ENCODE results near the gene TMEM132D.
"Not testable (repeated sequence)": the region's sequence is repeated elsewhere in the genome, so short reads cannot be mapped to it uniquely, and the experiment has no call there.

TMEM132D gene

DNA sequence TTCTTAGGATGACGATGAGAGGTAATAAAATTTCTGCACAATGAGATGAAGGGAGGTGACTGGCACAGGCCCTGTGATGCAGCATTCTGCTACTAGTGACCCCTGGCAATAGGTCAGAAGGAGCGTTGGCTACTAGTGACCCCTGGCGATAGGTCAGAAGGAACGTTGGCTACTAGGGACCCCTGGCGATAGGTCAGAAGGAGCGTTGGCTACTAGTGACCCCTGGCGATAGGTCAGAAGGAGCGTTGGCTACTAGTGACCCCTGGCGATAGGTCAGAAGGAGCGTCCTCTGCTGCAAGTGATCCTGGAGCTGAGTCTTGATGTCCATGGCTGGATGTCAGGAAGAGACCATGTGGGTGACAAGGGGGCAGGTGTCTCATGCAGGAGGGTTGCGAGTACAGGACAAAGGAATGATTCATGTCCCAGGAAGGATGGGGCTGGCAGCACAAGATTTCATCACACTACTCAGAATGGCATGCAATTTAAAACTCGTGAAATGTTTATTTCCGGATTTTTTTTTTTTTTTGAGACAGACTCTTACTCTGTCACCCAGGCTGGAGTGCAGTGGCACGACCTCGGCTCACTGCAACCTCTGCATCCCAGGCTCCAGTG, 365.0 kb downstream of the TMEM132D start:
- not testable (repeated sequence) for DNase-seq (ENCODE audit: low read depth, low spot score)

DNA sequence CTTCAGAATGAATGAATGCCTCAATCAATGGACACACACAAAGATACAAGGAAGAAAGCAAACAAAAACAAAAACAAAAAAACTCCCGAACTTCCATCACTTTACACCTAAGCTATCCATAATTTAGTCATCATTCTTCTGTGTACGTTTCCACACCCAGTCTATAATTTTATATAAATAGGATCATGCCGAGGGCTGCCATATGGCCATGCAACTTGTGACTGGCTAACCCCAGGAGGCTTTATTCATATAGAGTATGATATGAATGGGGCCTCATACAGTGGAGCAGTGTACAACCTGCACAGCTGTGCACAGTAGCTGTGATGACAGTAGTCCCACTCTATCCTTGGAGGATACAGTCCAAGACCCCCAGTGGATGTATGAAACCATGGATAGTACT, 365.7 kb downstream of the TMEM132D start:
- DNase-seq (ENCODE audit: low read depth, low spot score): no peak

DNA sequence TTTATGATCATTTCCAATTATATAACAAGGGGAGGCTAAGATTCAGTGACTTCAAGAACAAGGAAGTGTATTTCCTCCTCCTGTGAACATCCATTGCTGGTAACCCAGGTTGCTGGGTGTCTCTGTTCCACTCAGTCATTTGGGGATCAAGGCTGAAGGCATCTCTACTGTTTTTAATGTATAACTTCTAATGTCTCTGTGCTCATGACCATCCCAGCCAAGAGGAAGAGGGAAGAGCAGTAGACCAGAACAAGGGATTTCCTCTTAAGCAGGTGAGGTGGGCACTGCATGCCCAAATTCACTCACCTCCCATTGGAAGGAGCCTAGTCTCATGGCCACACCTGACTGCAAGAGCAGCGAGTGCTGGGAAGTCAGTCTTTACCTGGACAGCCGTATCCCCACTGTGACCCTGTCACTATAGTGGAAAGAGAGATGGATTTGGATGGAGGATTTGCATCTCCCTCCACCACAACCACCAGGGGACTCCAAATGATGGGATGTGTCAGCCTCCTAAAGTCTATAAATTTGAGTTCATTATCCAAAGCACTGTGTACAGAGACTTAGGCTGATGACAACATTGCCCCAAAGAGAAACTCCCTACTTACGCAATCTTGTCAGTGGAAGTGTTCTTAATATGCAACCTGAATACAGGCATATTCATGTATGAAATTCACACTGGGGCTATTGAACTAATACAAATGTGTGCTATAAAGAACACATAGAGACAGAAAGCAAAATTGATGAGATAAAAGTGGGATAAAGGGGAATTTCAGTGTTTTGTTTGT, 368.7 kb downstream of the TMEM132D start:
- no peak for DNase-seq (ENCODE audit: low read depth, low spot score)

DNA sequence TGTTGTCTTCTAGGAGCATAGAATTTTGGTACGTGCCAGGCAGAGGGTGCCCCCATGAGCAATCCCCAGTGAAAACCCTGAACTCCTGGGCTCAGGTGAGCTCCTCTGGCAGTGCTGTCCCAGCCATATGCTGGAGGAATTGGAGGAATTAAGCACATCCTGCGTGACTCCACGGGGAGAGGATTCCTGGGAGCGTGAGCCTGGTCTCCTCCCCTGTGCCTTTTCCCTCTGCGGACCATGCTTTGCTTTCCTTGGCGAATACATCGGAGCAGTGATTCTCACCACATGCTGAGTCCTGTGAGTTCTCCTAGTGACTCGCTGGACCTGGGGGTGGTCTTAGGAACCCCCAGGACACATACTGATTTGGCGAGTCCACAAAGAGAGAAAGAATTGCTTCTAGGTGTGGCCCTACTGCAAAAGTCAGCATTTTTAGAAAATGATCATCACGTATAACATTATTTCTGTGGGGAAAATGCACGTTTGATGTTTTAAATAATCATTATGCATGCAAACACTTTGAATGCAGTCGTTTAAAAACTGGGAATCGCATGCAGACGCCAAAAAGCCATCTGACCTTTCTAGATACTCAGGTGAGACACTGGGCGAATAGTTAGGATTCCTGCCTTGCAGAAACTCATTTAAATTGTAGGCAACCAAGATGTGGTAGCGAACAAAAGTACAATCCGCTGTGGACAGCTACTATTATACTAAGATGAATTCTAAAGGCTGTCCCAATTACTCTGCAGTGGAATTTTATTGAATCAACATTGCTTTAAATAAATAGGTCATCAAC, 370.9 kb downstream of the TMEM132D start:
- DNase-seq (ENCODE audit: low read depth, low spot score): peak; percentile 6

DNA sequence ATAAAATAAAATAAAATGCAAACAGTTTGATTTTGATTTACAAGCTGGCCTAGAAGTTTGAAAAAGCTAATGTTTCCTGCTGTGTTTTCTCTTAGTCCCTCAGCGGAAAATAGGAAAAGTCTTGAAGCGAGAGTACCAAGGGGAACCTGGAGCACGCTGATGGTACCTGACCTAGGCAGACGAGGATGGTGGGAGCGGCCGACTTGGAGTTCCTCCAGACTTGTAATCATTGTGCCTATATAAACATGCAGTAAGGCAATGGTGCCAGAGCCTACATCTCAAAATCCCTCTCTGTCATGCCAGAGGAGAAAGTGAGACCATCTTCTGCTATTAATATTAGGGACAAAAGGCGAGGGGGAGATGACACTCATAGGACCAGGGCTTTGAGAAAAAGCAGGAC, 371.7 kb downstream of the TMEM132D start:
- no peak for DNase-seq (ENCODE audit: low read depth, low spot score)

DNA sequence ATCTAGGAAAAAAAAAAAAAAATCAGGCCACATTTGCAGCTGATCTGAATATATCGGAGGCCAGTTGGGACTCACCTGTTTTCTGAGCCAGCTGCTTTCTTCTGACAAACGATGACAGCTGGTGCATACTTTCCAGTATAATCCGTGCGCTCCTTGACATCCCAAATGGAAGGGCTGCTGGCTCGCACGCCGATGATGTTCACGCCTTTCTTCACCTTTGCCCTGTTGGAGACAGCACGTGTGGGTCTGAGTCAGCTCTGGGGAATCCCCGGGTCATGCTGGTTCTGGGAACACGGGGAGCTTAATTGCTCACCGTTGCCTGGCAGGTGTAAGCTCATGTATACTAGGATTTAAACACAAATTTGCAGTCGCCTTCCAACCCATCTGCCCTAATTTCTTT, 372.8 kb downstream of the TMEM132D start:
- peak; percentile 32 for DNase-seq (ENCODE audit: low read depth, low spot score)

DNA sequence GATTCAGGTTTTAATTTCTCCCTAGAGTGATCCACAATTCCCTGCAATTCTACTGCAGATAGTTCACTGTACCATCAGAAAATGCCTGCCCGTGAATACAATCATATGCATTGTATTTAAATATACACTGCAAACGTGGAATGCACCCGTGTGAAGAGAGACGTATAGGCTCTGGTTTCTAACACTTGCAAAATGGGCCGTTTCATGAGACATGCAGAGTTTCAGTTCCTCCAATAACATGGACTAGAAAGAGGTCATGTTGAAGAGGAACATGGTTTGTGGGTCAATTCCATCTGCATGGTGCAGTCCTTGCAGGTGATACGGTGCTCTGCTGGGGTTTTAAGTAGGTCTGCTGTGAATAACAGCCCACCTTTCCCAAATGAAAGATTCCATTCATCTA, 373.3 kb downstream of the TMEM132D start:
- no peak for DNase-seq (ENCODE audit: low read depth, low spot score)

DNA sequence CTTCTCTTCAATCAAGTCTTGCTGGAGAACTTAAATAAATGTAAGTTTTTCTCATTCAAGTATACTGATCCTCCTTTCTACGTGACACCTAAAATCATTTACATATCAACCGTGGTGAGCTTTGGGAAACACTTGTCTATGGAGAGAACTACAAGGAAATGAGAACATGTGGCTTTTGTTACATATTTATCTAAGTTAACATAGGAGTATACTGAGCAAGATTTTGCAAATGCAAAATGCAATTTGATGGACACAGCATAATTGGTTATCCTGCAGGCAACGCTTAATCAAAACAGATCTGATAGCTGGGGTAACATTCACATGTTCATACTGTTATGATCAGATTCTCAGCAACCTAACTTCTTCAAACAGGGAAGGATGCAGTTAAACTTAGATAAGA, 376.3 kb downstream of the TMEM132D start:
- no peak for DNase-seq (ENCODE audit: low read depth, low spot score)

DNA sequence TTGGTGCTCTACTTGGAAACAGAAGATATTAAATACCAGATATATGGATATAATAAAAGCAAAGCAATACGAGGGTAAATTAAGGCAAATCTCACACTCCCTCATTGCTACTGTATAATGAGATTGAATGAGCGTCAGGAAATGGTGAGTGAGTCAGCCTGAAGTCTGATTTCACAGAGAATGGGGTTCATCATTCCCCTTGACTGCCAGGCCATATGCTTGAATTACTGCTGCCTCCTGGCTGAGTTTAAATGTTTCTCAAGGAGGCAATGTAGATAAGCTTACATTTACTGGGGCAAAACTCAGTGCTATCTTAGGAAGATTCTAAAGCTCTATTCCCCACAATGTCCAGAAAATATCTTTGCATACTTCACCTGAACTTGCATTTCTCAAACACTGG, 380.2 kb downstream of the TMEM132D start:
- DNase-seq (ENCODE audit: low read depth, low spot score): no peak

DNA sequence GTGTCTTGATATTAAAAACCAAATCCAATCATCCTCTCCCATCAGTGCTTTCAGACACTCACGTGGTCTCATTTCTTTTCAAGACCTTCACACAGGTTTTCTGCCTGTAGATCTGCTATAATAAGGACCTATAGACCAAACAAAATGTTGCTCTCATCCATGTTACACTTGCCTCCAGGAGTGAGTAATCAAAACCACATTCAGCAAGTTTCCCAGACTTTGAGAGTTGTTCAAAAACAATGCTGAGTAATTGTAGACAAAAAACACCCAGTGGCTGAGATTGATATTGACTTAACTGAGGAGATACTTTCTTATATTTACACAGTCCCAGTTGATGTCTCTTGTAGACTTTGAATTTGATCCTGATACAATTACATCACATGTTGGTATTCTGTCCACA, 383.1 kb downstream of the TMEM132D start:
- no peak for DNase-seq (ENCODE audit: low read depth, low spot score)

DNA sequence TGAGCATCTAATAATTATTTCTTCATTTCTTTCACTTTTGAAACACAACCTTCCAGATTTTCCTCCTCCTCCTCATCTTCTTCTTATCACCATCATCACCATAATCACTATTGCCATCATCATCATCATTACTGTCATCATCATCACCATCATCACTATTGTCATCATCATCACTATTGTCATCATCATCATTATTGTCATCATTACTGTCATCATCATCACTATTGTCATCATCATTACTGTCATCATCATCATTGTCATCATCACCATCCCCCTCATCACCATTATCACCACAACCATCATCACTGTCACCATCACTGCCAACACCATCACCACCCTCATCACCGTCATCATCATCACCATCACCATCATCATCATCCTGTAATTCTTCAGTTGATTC, 400.0 kb downstream of the TMEM132D start:
- no peak for DNase-seq (ENCODE audit: low read depth, low spot score)

DNA sequence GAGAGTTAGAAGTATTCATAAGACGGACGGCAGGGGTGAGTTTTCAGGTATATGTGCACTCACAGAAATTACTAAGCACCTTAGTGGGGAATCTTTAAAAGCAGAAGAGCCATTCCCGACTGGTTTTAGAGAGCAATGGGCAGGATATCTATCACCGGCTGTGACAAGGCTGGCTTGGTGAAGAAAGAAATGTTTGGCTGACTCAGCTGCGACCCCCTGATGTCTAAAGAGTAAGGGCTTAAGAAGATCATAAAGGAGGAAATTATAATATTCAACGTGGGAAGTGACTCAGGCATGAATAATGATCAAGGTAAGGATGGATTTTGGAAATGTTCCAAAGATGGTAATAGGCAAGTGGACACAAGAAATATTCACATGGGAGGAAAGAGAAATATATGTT, 407.6 kb downstream of the TMEM132D start:
- no peak for DNase-seq (ENCODE audit: low read depth, low spot score)

DNA sequence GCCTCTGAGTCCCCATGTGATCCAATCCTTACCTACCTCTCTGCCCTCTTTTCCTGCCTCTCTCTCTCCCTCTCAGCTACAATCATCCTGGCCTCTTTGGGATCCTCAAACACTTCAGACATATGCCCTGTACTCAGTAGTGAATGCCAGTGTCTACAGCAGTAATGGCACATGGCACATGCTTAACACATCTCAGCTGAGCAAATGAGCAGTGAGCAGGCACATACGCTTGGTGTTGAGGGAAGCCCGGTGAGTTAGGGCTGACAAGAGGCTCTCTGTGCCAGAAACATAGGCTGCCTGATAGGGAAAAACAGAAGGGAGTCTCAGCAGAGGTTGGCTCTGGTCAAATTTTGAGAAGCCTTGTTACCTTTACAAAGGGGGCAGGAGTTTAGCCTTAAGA, 409.1 kb downstream of the TMEM132D start:
- no peak for DNase-seq (ENCODE audit: low read depth, low spot score)

DNA sequence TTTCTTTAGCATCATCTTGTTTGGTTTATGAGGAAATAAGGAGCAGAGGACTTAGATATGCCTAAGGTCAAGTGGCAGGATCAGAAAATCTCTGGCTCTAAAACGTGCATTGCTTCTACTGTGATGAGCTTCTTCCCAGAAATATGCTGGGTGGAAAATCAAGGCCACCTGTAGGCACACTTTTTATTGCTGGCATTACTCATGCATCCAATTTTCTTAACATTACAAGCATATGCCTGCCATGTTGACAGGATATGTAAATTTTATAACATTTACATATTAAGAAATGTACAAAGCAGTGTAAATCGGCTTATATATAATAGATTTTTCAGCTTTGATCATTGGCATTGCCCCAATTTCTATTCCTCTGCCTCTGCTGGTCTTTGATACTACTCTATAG, 409.6 kb downstream of the TMEM132D start:
- DNase-seq (ENCODE audit: low read depth, low spot score): no peak

DNA sequence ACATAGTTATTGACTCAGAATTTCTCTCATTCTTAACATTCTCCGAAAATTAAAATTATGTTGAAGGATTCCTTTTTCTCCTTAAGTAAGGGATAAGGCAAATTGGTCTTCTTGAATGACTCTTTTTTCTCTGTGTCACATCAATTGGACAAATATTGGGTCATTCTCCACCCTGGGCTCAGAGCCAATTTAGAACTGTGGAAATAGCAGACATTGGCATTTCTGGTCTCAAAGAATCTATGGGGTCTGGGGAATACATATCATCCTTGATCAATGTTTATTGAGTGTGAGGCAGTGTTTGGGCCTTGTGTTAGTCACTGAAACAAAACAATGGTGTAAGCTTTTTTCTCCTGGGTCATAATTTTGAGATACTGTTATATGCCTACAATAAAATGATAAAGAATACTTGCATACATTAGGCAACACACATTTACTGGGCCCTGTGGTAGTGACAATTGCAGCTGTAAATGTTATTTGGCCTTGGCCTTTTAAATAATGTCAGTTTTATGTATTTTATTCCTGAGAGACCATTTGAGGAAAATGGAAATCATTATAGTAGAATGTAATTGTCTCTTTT, 414.6 kb downstream of the TMEM132D start:
- no peak for DNase-seq (ENCODE audit: low read depth, low spot score)

DNA sequence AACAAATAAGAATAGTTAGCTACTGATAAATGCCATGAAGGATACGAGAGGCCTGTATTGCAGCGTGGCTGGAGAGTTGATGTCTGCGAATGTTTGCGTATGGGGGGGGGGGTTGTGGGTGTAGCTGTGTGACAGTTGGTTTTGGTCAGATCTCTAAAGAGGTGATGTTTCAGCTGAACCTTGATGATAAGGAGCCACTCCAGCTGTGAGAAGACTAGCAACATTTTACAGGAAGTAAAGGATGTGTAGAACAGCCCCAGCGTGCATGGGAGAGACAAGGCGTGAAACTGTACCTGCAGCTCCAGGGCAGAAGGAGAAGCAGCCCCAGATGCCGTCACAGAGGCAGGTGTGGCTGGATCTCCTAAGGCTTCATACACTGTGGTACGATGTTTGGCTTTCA, 416.9 kb downstream of the TMEM132D start:
- no peak for DNase-seq (ENCODE audit: low read depth, low spot score)

DNA sequence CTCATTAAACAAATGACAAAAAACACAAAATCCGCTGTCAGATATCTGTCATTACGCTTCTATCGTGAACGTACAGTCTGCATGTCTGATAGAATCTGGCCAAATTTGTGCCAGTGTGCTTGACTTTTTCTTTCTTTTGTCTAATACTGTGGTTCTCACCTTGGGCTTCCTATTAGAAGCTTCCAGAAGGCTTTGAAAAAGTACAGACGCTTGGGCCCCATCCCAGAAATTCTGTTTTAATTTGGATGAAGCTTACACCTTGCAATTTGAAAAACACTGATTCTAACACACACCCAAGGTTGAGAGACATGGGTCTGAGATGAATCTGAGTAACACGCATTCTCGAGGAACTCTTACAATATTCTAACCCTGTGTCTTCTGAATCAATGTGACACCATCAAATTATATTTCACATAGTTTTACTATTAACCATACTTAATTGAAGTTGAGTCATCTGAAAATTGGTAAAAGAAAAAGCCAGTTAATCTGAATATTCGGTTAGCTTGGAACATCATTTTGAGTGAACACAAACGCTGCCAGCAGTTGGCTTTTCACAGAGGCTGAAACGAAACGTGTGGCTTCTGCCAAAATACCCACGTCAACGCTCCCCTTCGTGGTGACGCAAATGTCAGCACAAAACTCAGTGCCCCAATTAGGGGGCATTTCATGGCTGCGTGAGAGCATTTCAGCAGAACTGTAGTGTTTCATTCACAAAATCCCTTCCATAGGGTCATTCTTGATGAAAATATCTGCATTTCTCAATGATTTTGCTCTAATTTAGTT, 420.5 kb downstream of the TMEM132D start:
- no peak for DNase-seq (ENCODE audit: low read depth, low spot score)

DNA sequence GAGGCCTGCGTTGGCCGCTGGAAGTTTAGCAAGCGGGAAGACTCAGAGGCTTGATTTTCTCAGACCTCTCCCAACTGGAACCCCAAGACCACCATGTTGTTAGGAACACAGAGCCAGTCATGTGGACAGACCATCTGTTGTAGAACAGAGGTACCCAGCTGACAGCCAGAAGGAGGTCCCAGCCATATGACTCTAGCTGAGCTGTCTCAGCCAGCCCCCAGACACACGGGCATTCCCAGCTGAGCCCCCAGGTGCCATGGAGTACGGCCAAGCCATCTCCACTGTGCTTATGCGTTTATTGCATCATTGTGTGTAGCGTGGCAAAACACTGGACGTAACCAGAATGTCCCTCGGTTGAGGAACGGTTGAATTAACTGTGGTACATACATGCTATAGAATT, 421.9 kb downstream of the TMEM132D start:
- no peak for DNase-seq (ENCODE audit: low read depth, low spot score)

DNA sequence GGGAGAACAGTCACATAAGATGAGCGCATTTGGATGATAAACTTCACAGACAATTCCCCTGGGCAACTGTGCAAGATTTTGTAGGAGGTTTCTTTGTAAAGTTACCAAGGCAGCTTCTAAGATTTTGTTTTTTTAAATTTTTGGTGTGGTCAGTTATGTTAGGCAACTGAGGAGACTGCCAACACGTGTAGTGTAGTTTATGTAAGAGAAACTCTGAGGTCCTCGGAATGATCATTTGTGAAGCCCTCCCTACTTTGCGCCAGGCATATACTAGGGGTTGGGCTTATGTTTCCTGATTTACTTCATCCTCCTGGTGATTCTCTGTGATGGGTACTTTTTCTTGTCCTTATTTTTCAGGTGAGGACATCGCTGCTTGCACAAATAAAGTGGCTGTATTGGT, 433.6 kb downstream of the TMEM132D start:
- DNase-seq (ENCODE audit: low read depth, low spot score): no peak

DNA sequence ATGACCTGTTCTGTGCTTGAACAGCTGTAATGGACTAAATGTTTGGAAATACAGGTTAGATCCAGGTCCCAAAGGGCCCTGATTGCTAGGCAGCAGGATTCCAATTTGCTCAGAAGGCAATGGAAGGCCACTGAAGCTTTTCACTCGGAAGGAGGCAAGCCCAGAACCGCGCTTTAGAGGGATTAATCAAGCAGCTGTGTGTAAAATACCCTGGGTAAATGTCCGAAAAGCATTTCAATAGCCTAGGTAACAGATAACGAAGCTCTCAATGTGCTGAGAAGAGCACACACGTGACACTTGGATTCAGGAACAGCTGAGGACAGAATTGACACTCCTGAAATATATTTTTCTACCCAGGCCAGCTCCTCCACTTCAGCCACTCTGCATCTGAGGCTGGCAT, 436.1 kb downstream of the TMEM132D start:
- DNase-seq (ENCODE audit: low read depth, low spot score): no peak

DNA sequence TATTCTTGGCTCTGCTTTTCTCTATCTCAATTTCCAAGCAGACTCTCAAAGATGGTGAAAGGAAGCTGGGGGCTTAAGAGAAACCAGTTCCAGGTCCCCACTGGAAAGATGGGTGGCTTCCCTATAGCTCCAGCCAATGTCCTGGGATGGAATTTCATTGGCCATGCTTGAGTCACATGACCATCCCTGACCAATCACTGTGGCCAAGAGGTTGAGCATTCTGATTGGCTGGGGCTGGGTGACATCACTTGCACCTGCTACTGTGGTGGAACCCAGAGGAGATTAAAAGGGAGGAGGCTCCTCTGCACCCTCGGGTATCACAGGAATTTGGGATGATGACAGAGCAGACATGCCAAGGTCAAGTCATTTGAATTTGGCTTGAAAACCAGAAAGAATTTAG, 436.5 kb downstream of the TMEM132D start:
- DNase-seq (ENCODE audit: low read depth, low spot score): no peak

DNA sequence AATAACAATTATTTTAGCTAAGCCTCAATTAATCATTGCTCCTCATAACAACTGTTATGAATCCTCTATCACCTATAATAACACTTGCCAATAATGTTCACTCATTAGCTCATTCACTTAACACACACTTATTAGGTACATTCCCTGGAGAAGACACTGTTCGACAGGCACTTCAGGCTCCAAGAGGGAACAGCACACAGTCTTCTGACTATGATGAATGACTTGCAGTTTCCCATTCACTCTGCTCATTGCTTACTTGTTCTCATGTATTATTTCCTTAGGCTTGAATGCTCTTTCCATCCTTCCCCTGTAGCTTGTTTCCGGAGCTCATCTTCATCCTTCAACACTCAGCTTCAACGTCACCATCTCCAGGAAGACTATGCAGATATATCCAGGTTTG, 437.3 kb downstream of the TMEM132D start:
- no peak for DNase-seq (ENCODE audit: low read depth, low spot score)

All from ELF-1 (cell line).